SK-N-SH treated with all-trans-retinoic acid at 6 μM for 48 hours (cell line): ENCODE data around the gene PTPRG.
A peak's percentile ranks its signal among the peaks of the same experiment; 100 is the strongest.

Source experiments
- ATAC-seq: fragments of 200-7000 bp; cut with Tn5 transposase; 3 replicates; pipeline ENCODE4 v1.9.1; 2020; ENCODE audit warnings: mild to moderate bottlenecking, moderate library complexity
- ARNTL ChIP-seq: fragments of 450-650 bp; formaldehyde crosslinking; IDR thresholded peaks from 2 replicates; pipeline ENCODE4 v1.5.0; 2020; ENCODE audit warnings: low read depth, mild to moderate bottlenecking, moderate library complexity, borderline replicate concordance
- CREB5 ChIP-seq: fragments of 250-450 bp; sonication (Bioruptor Pico); IDR thresholded peaks from 2 replicates; pipeline ENCODE4 v1.5.1; 2020; ENCODE audit warnings: low read depth, mild to moderate bottlenecking, moderate library complexity
- CSDC2 ChIP-seq: fragments of 250-450 bp; sonication (Bioruptor Pico); IDR thresholded peaks from 2 replicates; pipeline ENCODE4 v1.5.0; 2020; ENCODE audit warnings: mild to moderate bottlenecking, moderate library complexity
- CSRNP3 ChIP-seq: fragments of 250-450 bp; sonication (Bioruptor Pico); IDR thresholded peaks from 2 replicates; pipeline ENCODE4 v1.5.1; 2021; ENCODE audit warnings: mild to moderate bottlenecking, moderate library complexity
- ESRRG ChIP-seq: fragments of 250-450 bp; sonication (Bioruptor Pico); IDR thresholded peaks from 2 replicates; pipeline ENCODE4 v1.6.1; 2021; ENCODE audit warnings: mild to moderate bottlenecking
- GLIS3 ChIP-seq: fragments of 250-450 bp; sonication (Bioruptor Pico); IDR thresholded peaks from 2 replicates; pipeline ENCODE4 v1.5.0; 2020; ENCODE audit warnings: mild to moderate bottlenecking, moderate library complexity
- ISL1 ChIP-seq: fragments of 250-450 bp; sonication (Bioruptor Pico); IDR thresholded peaks from 2 replicates; pipeline ENCODE4 v2.1.2; 2022; ENCODE audit warnings: mild to moderate bottlenecking, moderate library complexity
- OSR1 ChIP-seq: fragments of 250-450 bp; sonication (Bioruptor Pico); IDR thresholded peaks from 2 replicates; pipeline ENCODE4 v1.8.0; 2022; ENCODE audit warnings: moderate library complexity, mild to moderate bottlenecking, inconsistent platforms
- PATZ1 ChIP-seq: fragments of 250-450 bp; sonication (Bioruptor Pico); IDR thresholded peaks from 2 replicates; pipeline ENCODE4 v1.8.0; 2020; ENCODE audit warnings: mild to moderate bottlenecking, moderate library complexity, borderline replicate concordance
- POU6F1 ChIP-seq: fragments of 250-450 bp; sonication (Bioruptor Pico); IDR thresholded peaks from 2 replicates; pipeline ENCODE4 v1.8.0; 2021; ENCODE audit warnings: low read depth, mild to moderate bottlenecking, moderate library complexity, borderline replicate concordance
- PPARA ChIP-seq: fragments of 250-450 bp; sonication (Bioruptor Pico); IDR thresholded peaks from 2 replicates; pipeline ENCODE4 v1.5.0; 2020; ENCODE audit warnings: mild to moderate bottlenecking, borderline replicate concordance
- RARB ChIP-seq: fragments of 250-450 bp; sonication (Bioruptor Pico); IDR thresholded peaks from 2 replicates; pipeline ENCODE4 v1.8.0; 2021; ENCODE audit warnings: mild to moderate bottlenecking, moderate library complexity
- SNAI2 ChIP-seq: fragments of 250-450 bp; sonication (Bioruptor Pico); IDR thresholded peaks from 2 replicates; pipeline ENCODE4 v1.5.0; 2020; ENCODE audit warnings: mild to moderate bottlenecking, moderate library complexity
- TCF4 ChIP-seq: fragments of 250-450 bp; sonication (Bioruptor Pico); IDR thresholded peaks from 2 replicates; pipeline ENCODE4 v1.8.0; 2021; ENCODE audit warnings: mild to moderate bottlenecking, moderate library complexity, borderline replicate concordance
- TOX ChIP-seq: fragments of 250-450 bp; sonication (Bioruptor Pico); IDR thresholded peaks from 2 replicates; pipeline ENCODE4 v1.8.0; 2021; ENCODE audit warnings: mild to moderate bottlenecking, moderate library complexity, borderline replicate concordance
- TSHZ2 ChIP-seq: fragments of 250-450 bp; sonication (Bioruptor Pico); IDR thresholded peaks from 2 replicates; pipeline ENCODE4 v1.5.0; 2020; ENCODE audit warnings: mild to moderate bottlenecking, moderate library complexity
- ZC3H10 ChIP-seq: fragments of 250-450 bp; sonication (Bioruptor Pico); IDR thresholded peaks from 2 replicates; pipeline ENCODE4 v1.5.1; 2021; ENCODE audit warnings: mild to moderate bottlenecking, moderate library complexity
- ZFP3 ChIP-seq: fragments of 250-450 bp; sonication (Bioruptor Pico); IDR thresholded peaks from 2 replicates; pipeline ENCODE4 v1.5.0; 2020; ENCODE audit warnings: mild to moderate bottlenecking, moderate library complexity
- ZFP30 ChIP-seq: fragments of 450-650 bp; formaldehyde crosslinking; IDR thresholded peaks from 2 replicates; pipeline ENCODE4 v1.5.0; 2022; ENCODE audit warnings: mild to moderate bottlenecking, moderate library complexity
- ZNF565 ChIP-seq: fragments of 450-650 bp; formaldehyde crosslinking; conservative IDR thresholded peaks from 2 replicates; pipeline ENCODE4 v1.5.0; 2020; ENCODE audit warnings: low read depth, mild to moderate bottlenecking, moderate library complexity
- ZNF70 ChIP-seq: fragments of 450-650 bp; formaldehyde crosslinking; IDR thresholded peaks from 2 replicates; pipeline ENCODE4 v1.5.0; 2020; ENCODE audit warnings: mild to moderate bottlenecking, moderate library complexity
- ZNF8 ChIP-seq: fragments of 450-650 bp; formaldehyde crosslinking; IDR thresholded peaks from 2 replicates; pipeline ENCODE4 v1.5.0; 2020; ENCODE audit warnings: mild to moderate bottlenecking, moderate library complexity

The PTPRG gene

GRCh38 chr3:62255758-62256157 is 694.4 kb downstream of the PTPRG start:
- ATAC-seq, result no peak
- TF ChIP-seq OSR1 (CRISPR knock-in tag), result no peak
- no peak for TF ChIP-seq SNAI2 (CRISPR knock-in tag)
- TF ChIP-seq GLIS3, result no peak
- TF ChIP-seq ARNTL, result no peak
- no peak for TF ChIP-seq RARB (CRISPR knock-in tag)
- no peak for TF ChIP-seq POU6F1
- TF ChIP-seq TCF4, result no peak
- TF ChIP-seq TSHZ2 (CRISPR knock-in tag), result no peak
- no peak for TF ChIP-seq ZFP3 (CRISPR knock-in tag)
- TF ChIP-seq PATZ1 (CRISPR knock-in tag), result no peak
- no peak for TF ChIP-seq ZC3H10 (CRISPR knock-in tag)
- TF ChIP-seq ZNF565 (CRISPR knock-in tag), result no peak
- no peak for TF ChIP-seq ISL1 (CRISPR knock-in tag)
- no peak for TF ChIP-seq ZNF70
- no peak for TF ChIP-seq CSDC2 (CRISPR knock-in tag)
- no peak for TF ChIP-seq CREB5 (CRISPR knock-in tag)
- TF ChIP-seq ESRRG (CRISPR knock-in tag), result no peak
- TF ChIP-seq ZNF8 (CRISPR knock-in tag), result no peak
- TF ChIP-seq PPARA (CRISPR knock-in tag), result no peak

GRCh38 chr3:62259924-62260323 is 698.6 kb downstream of the PTPRG start:
- no peak for TF ChIP-seq PPARA (CRISPR knock-in tag)
- no peak for TF ChIP-seq ARNTL
- no peak for TF ChIP-seq TOX
- ATAC-seq, result no peak

- ATAC-seq, result no peak
- TF ChIP-seq ISL1 (CRISPR knock-in tag) (no peak), TSHZ2 (CRISPR knock-in tag) (peak; percentile 59), TCF4 (peak; percentile 43; the same call in 1 of the 2 replicates), TOX (no peak)
Measured at GRCh38 chr3:62260655-62261054, 699.3 kb downstream of the PTPRG start.

GRCh38 chr3:62261121-62261520 is 699.8 kb downstream of the PTPRG start:
- no peak for TF ChIP-seq ESRRG (CRISPR knock-in tag)
- TF ChIP-seq ZFP30 (CRISPR knock-in tag), result no peak
- no peak for TF ChIP-seq CSRNP3
- no peak for TF ChIP-seq PPARA (CRISPR knock-in tag)
- no peak for TF ChIP-seq RARB (CRISPR knock-in tag)
- TF ChIP-seq ZC3H10 (CRISPR knock-in tag), result no peak
- no peak for TF ChIP-seq TOX
- TF ChIP-seq ISL1 (CRISPR knock-in tag), result no peak
- no peak for TF ChIP-seq POU6F1
- no peak for TF ChIP-seq GLIS3
- no peak for TF ChIP-seq ZFP3 (CRISPR knock-in tag)
- TF ChIP-seq, all 23 proteins: peak for 0
- ATAC-seq, result no peak
